ENCODE results near the gene FAM177B.

The FAM177B gene

GRCh38 chr1:222788402-222789156, 51.6 kb downstream of the FAM177B start:
- no peak for DNase-seq

- DNase-seq, result no peak
Measured at GRCh38 chr1:222790115-222790514, 53.1 kb downstream of the FAM177B start.

DNA sequence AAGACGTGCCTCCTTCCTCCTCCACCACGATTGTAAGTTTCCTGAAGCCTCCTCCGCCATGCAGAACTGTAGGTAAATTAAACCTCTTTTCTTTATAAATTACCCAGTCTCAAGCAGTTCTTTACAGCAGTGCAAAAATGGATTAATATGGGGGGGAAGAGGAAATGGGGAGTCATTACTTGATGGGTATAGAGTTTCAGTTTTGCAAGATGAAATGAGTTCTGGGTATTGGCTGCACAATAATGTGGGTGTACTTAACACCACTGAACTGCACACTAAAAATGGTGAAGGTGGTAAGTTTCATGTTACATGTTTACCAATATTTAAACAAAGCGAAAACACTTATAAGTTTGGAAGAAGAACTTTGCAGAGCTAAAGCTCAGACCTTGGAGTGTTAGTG, 53.5 kb downstream of the FAM177B start:
- DNase-seq, result no peak

DNA sequence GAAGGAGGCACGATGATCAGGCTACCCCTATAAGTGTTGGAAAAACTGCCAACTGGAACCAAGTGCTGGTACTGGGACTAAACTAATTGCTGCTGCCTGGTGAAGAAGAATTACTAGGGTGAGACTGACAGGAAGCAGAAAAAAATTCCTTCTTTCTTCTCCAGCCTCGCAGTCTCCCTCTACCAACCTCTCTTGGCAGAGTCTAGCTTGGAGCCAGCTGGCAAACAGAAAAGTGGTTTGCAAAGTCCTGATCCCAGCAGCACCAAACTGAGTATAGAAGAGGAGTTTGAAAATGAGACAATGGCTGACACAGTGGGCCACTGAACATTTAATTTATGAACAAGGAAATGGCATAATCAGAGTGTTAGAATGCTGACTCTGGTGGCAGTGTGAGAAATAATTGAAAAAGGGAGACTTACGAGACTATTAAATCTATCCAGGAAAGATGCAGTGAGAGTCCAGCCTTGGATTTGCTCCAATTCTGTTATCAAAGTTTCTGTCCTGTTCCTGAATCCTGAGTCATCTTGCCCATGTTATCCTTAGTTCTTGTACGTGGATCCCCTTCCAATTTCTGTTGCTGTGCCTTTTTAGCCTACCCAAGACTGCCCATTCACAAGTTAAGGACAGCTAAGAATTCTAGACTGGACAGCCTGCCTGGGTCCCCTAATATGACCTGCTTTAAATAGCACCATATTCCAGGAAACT, 54.2 kb downstream of the FAM177B start:
- no peak for DNase-seq

GRCh38 chr1:222792744-222793143, 55.7 kb downstream of the FAM177B start:
- no peak for DNase-seq

- DNase-seq, result peak; percentile 15
Measured at GRCh38 chr1:222794656-222795474, 57.9 kb downstream of the FAM177B start.

DNA sequence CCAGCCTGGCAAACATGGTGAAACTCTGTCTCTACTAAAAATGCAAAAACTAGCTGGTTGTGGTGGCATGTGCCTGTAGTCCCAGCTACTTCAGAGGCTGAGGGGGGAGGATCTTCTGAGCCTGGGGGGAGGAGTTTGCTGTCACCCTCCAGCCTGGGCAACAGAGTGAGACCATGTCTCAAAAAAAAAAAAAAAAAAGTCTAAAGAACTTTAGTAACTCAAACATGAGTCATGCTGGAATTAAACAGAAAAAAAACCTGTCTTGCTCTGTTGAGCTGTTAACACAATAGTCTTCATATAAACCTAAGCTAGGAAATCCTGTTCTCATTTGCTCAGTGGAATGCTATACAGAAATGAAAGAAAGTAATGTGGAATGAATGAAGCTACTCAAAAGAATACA, 61.1 kb downstream of the FAM177B start:
- no peak for DNase-seq

DNA sequence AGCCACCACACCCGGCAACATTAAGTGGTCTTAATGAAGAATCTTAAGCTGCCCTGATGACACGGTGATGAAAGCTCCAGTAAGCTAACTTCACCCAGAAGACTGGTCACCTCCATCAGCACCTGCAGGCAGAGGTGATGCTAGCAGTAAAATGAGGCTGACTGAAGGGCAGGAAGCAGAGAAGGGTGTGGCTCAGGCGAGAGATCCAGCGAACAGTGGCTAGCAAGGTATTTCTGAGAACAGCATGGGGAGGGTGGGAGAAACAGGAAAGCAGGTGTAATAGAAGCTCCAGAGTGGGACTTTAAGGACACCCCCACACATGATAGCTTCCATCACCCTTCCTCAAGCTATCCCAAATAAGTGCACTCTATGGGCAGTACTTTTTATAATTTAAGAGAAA, 62.0 kb downstream of the FAM177B start:
- no peak for DNase-seq

All from DMS153 (cell line).